ENCODE results near the gene TSKU.

DNA sequence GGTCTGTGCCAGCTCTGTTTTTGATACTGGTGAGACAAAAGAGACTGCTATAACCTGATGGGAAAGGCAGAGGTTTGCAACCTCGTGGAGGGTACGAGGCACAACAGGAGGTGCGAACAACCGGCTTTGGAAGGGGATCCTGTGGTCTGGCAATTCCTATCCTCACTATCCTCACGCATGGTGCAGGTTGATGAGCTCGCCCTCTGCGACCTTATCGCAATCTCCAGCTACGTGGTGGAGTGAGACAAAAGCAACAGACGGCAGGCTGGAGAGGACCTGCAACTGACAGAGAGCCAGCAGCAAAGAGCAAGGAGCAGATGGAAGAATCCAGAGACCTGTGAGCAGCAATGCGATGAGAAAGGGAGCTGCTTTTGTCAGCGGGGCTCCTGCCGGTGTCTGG, 47.3 kb upstream of the TSKU start:
- TF ChIP-seq EZH2 (IDR thresholded peaks at IDR 0.05; ENCODE audit: low read depth, unreplicated experiment) = no peak
- TF ChIP-seq EZH2phosphoT487 (IDR thresholded peaks at IDR 0.05; ENCODE audit: unreplicated experiment) = no peak
- TF ChIP-seq, protein P1, sequence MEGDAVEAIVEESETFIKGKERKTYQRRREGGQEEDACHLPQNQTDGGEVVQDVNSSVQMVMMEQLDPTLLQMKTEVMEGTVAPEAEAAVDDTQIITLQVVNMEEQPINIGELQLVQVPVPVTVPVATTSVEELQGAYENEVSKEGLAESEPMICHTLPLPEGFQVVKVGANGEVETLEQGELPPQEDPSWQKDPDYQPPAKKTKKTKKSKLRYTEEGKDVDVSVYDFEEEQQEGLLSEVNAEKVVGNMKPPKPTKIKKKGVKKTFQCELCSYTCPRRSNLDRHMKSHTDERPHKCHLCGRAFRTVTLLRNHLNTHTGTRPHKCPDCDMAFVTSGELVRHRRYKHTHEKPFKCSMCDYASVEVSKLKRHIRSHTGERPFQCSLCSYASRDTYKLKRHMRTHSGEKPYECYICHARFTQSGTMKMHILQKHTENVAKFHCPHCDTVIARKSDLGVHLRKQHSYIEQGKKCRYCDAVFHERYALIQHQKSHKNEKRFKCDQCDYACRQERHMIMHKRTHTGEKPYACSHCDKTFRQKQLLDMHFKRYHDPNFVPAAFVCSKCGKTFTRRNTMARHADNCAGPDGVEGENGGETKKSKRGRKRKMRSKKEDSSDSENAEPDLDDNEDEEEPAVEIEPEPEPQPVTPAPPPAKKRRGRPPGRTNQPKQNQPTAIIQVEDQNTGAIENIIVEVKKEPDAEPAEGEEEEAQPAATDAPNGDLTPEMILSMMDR (conservative IDR thresholded peaks at IDR 0.05; ENCODE audit: low read depth in 2 of 2) = no peak
- TF ChIP-seq CREB1 (CRISPR knock-in tag; IDR thresholded peaks at IDR 0.05; ENCODE audit: low read depth) = no peak
- TF ChIP-seq, protein P2, sequence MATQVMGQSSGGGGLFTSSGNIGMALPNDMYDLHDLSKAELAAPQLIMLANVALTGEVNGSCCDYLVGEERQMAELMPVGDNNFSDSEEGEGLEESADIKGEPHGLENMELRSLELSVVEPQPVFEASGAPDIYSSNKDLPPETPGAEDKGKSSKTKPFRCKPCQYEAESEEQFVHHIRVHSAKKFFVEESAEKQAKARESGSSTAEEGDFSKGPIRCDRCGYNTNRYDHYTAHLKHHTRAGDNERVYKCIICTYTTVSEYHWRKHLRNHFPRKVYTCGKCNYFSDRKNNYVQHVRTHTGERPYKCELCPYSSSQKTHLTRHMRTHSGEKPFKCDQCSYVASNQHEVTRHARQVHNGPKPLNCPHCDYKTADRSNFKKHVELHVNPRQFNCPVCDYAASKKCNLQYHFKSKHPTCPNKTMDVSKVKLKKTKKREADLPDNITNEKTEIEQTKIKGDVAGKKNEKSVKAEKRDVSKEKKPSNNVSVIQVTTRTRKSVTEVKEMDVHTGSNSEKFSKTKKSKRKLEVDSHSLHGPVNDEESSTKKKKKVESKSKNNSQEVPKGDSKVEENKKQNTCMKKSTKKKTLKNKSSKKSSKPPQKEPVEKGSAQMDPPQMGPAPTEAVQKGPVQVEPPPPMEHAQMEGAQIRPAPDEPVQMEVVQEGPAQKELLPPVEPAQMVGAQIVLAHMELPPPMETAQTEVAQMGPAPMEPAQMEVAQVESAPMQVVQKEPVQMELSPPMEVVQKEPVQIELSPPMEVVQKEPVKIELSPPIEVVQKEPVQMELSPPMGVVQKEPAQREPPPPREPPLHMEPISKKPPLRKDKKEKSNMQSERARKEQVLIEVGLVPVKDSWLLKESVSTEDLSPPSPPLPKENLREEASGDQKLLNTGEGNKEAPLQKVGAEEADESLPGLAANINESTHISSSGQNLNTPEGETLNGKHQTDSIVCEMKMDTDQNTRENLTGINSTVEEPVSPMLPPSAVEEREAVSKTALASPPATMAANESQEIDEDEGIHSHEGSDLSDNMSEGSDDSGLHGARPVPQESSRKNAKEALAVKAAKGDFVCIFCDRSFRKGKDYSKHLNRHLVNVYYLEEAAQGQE (IDR thresholded peaks at IDR 0.05; ENCODE audit: unreplicated experiment) = no peak
- no peak for TF ChIP-seq NANOG (IDR thresholded peaks at IDR 0.05; ENCODE audit: borderline replicate concordance)
- TF ChIP-seq JUNB (IDR thresholded peaks at IDR 0.05; ENCODE audit: unreplicated experiment) = no peak
- TF ChIP-seq, protein P3, sequence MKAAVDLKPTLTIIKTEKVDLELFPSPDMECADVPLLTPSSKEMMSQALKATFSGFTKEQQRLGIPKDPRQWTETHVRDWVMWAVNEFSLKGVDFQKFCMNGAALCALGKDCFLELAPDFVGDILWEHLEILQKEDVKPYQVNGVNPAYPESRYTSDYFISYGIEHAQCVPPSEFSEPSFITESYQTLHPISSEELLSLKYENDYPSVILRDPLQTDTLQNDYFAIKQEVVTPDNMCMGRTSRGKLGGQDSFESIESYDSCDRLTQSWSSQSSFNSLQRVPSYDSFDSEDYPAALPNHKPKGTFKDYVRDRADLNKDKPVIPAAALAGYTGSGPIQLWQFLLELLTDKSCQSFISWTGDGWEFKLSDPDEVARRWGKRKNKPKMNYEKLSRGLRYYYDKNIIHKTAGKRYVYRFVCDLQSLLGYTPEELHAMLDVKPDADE (IDR thresholded peaks at IDR 0.05) = no peak

Measured in GM23338 (cell line).